GM12878 (cell line): ENCODE results near the gene MCRIP2. TPM values are rescaled to one million over a fixed set of nuclear protein-coding genes. Genes with fewer than 3 reads are reported as not detected.

ENCODE experiments used
- BMI1 ChIP-seq: fragments of 450-650 bp; IDR thresholded peaks from 2 replicates; pipeline ENCODE4 v1.6.1; 2016; ENCODE audit warnings: mild to moderate bottlenecking, moderate library complexity, borderline replicate concordance
- CBX5 ChIP-seq: sonication (generic); IDR thresholded peaks from 2 replicates; pipeline ENCODE4 v1.6.1; 2016; ENCODE audit warnings: low read depth, moderate library complexity, mild to moderate bottlenecking, inconsistent platforms
- CREM ChIP-seq: IDR thresholded peaks from 2 replicates; pipeline ENCODE4 v1.6.1; 2014; ENCODE audit warnings: antibody characterized with exemption, low read depth
- DPF2 ChIP-seq: fragments of 450-650 bp; IDR thresholded peaks from 2 replicates; pipeline ENCODE4 v1.6.1; 2017; ENCODE audit warnings: mild to moderate bottlenecking
- ETV6 ChIP-seq, 2 experiments: fragments of 450-650 bp in 1 of 2; IDR thresholded peaks in 1 of 2; conservative IDR thresholded peaks in 1 of 2; 2 replicates each; pipeline ENCODE4 v1.6.1; 2014; ENCODE audit warnings: antibody characterized with exemption in 1 of 2, borderline replicate concordance in 1 of 2, low read depth in 1 of 2, mild to moderate bottlenecking in 1 of 2, moderate library complexity in 1 of 2
- FOXM1 ChIP-seq: IDR thresholded peaks from 2 replicates; pipeline ENCODE4 v1.6.1; 2012; ENCODE audit warnings: low read depth, mild to moderate bottlenecking, inconsistent platforms, low read length, moderate library complexity
- IKZF2 ChIP-seq, 2 experiments: fragments of 450-650 bp; IDR thresholded peaks; 2 replicates each; pipeline ENCODE4 v1.6.1; 2017; ENCODE audit warnings: mild to moderate bottlenecking in 2 of 2, moderate library complexity in 2 of 2
- KLF5 ChIP-seq: fragments of 450-650 bp; IDR thresholded peaks from 2 replicates; pipeline ENCODE4 v1.6.1; 2014; ENCODE audit warnings: mild to moderate bottlenecking; ENCODE audit not compliant: partially characterized antibody
- LARP7 ChIP-seq: fragments of 450-650 bp; IDR thresholded peaks from 2 replicates; pipeline ENCODE4 v1.6.1; 2017; ENCODE audit warnings: mild to moderate bottlenecking
- PAX5 ChIP-seq: IDR thresholded peaks from 2 replicates; pipeline ENCODE4 v1.6.1; 2011; ENCODE audit warnings: low read depth, low read length, borderline replicate concordance
- PAX8 ChIP-seq: fragments of 450-650 bp; IDR thresholded peaks from 2 replicates; pipeline ENCODE4 v1.6.1; 2017; ENCODE audit warnings: mild to moderate bottlenecking, moderate library complexity
- POLR2AphosphoS5 ChIP-seq: IDR thresholded peaks from 2 replicates; pipeline ENCODE4 v1.6.1; 2011; ENCODE audit warnings: mild to moderate bottlenecking, low read length, inconsistent platforms
- SIX5 ChIP-seq: IDR thresholded peaks from 2 replicates; pipeline ENCODE4 v1.6.1; 2011; ENCODE audit warnings: mild to moderate bottlenecking, low read depth, low read length, moderate library complexity; ENCODE audit not compliant: severe bottlenecking
- SMARCA5 ChIP-seq: fragments of 450-650 bp; IDR thresholded peaks from 2 replicates; pipeline ENCODE4 v1.6.1; 2017; ENCODE audit warnings: mild to moderate bottlenecking
- SUZ12 ChIP-seq: fragments of 200-600 bp; sonication (generic); IDR thresholded peaks from one replicate; pipeline ENCODE4 v1.6.1; 2018; ENCODE audit warnings: antibody characterized with exemption, mild to moderate bottlenecking; ENCODE audit not compliant: unreplicated experiment
- TCF3 ChIP-seq: IDR thresholded peaks from 2 replicates; pipeline ENCODE4 v1.6.1; 2012; ENCODE audit warnings: low read depth, mild to moderate bottlenecking, low read length, borderline replicate concordance; ENCODE audit not compliant: insufficient read depth
- polyA plus RNA-seq, 11 experiments: library from polyadenylated mRNA; depleted of rRNA in 4 of 11; unstranded in 6 of 11; stranded (reverse) in 5 of 11; fragments of >200 nt; fragmentation: Nextera tagmentation in 4 of 11; fragmentation: Illumina TruSeq in 1 of 11; extraction: Ambion mirVana in 4 of 11; extraction: Trizol in 1 of 11; gene quantifications; 1 replicate in 1 of 11; 2 replicates in 10 of 11; pipeline versions ENCODE4 v1.2.1 to v1.2.3, GENCODE V29; 2011 to 2016; ENCODE audit warnings: inconsistent platforms in 2 of 11, missing spikeins in 2 of 11, low read depth in 1 of 11
- total RNA-seq, 4 experiments: library from RNA; depleted of rRNA in 3 of 4; stranded (reverse); fragments of >200 nt in 3 of 4; fragmentation: Illumina TruSeq in 1 of 4; extraction: Trizol in 1 of 4; gene quantifications; 2 replicates each; pipeline versions ENCODE4 v1.2.1 to v1.2.3, GENCODE V29; 2013 to 2021
- TF ChIP-seq, protein P1 (sequence below): fragments of 450-650 bp; IDR thresholded peaks from 2 replicates; pipeline ENCODE4 v1.6.1; 2016; ENCODE audit warnings: mild to moderate bottlenecking
- TF ChIP-seq, protein P2 (sequence below): IDR thresholded peaks from 2 replicates; pipeline ENCODE4 v1.6.1; 2011; ENCODE audit warnings: low read depth, low read length, improper control_type of control experiment, borderline replicate concordance
- TF ChIP-seq, protein P3 (sequence below): fragments of 450-650 bp; formaldehyde crosslinking; IDR thresholded peaks from 2 replicates; pipeline ENCODE4 v1.4.0; 2020; ENCODE audit warnings: mild to moderate bottlenecking, moderate library complexity
- TF ChIP-seq, protein P4 (sequence below): IDR thresholded peaks from 2 replicates; pipeline ENCODE4 v1.6.1; 2012; ENCODE audit warnings: low read length, inconsistent platforms
- TF ChIP-seq, protein P5 (sequence below): fragments of 450-650 bp; IDR thresholded peaks from 2 replicates; pipeline ENCODE4 v1.6.1; 2017; ENCODE audit warnings: borderline replicate concordance

MCRIP2 gene
- total and polyA plus RNA-seq, 10 of the 15 experiments (the other 5 are each of a cell fraction or from before 2014, with no cell fraction given), result 0.19 to 93.1 (median 57.9) TPM

DNA sequence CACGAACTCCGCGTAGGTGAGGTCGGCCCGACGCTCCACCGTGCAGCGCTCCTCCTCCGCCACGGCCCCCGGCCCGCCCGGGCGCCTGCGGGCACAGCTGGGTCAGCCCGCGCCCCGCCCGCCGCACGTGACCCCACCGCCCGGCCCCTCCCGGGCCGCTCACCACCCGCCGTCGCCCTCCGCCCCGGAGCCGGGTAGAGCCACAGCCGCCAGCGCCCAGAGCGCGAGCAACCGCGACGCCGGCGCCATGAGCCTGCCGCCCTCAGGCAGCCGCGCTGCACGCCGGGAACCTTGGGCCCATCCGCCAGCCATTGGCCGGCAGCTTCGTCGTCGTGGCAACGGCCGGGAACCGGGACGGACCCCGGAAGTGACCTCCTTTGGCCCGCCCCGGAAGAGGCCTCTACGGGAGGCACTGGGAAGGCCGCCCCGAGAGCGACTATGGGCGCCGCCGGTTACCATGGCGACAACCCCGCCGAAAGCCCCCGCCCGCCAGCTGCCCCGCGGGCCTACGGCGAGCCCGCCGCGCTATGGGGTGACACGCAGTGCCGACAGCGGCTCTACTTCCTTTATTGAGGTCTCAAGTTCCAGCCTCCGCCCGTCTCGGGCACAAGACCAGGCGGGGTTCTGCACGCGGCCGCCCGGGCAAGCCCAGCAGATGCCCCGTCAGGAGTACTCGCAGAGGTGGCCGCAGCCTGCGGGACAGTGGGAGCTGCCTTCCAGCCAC is 42.6 kb downstream of the MCRIP2 start, which contains the start of gene JMJD8 (continued):
- TF ChIP-seq TCF3 (peak; percentile 26; the same call in 1 of the 2 replicates), PAX8 (no peak), ETV6 (conservative IDR thresholded peaks at IDR 0.05 in 1 of 2, IDR thresholded peaks at IDR 0.05 in 1 of 2; ENCODE audit: borderline replicate concordance in 1 of 2, low read depth in 1 of 2) (no peak), FOXM1 (no peak), POLR2AphosphoS5 (0 out of 2 replicates have a peak, but pooled peaks have one; percentile 79), DPF2 (peak; percentile 70; the same call in 1 of the 2 replicates), SMARCA5 (no peak), KLF5 (peak; percentile 69), LARP7 (no peak; the same call in 1 of the 2 replicates), BMI1 (peak; percentile 99), CREM (peak; percentile 80; the same call in 1 of the 2 replicates), IKZF2 (IDR thresholded peaks at IDR 0.05) (no peak), SUZ12 (no peak), PAX5 (peak; percentile 71; the same call in 1 of the 2 replicates), SIX5 (peak; percentile 53), CBX5 (no peak)
- TF ChIP-seq, protein P1, sequence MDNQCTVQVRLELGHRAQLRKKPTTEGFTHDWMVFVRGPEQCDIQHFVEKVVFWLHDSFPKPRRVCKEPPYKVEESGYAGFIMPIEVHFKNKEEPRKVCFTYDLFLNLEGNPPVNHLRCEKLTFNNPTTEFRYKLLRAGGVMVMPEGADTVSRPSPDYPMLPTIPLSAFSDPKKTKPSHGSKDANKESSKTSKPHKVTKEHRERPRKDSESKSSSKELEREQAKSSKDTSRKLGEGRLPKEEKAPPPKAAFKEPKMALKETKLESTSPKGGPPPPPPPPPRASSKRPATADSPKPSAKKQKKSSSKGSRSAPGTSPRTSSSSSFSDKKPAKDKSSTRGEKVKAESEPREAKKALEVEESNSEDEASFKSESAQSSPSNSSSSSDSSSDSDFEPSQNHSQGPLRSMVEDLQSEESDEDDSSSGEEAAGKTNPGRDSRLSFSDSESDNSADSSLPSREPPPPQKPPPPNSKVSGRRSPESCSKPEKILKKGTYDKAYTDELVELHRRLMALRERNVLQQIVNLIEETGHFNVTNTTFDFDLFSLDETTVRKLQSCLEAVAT, result no peak
- TF ChIP-seq, protein P2, sequence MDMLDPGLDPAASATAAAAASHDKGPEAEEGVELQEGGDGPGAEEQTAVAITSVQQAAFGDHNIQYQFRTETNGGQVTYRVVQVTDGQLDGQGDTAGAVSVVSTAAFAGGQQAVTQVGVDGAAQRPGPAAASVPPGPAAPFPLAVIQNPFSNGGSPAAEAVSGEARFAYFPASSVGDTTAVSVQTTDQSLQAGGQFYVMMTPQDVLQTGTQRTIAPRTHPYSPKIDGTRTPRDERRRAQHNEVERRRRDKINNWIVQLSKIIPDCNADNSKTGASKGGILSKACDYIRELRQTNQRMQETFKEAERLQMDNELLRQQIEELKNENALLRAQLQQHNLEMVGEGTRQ, result no peak
- TF ChIP-seq, protein P3, sequence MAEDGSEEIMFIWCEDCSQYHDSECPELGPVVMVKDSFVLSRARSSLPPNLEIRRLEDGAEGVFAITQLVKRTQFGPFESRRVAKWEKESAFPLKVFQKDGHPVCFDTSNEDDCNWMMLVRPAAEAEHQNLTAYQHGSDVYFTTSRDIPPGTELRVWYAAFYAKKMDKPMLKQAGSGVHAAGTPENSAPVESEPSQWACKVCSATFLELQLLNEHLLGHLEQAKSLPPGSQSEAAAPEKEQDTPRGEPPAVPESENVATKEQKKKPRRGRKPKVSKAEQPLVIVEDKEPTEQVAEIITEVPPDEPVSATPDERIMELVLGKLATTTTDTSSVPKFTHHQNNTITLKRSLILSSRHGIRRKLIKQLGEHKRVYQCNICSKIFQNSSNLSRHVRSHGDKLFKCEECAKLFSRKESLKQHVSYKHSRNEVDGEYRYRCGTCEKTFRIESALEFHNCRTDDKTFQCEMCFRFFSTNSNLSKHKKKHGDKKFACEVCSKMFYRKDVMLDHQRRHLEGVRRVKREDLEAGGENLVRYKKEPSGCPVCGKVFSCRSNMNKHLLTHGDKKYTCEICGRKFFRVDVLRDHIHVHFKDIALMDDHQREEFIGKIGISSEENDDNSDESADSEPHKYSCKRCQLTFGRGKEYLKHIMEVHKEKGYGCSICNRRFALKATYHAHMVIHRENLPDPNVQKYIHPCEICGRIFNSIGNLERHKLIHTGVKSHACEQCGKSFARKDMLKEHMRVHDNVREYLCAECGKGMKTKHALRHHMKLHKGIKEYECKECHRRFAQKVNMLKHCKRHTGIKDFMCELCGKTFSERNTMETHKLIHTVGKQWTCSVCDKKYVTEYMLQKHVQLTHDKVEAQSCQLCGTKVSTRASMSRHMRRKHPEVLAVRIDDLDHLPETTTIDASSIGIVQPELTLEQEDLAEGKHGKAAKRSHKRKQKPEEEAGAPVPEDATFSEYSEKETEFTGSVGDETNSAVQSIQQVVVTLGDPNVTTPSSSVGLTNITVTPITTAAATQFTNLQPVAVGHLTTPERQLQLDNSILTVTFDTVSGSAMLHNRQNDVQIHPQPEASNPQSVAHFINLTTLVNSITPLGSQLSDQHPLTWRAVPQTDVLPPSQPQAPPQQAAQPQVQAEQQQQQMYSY (CRISPR knock-in tag), result no peak
- TF ChIP-seq, protein P4, sequence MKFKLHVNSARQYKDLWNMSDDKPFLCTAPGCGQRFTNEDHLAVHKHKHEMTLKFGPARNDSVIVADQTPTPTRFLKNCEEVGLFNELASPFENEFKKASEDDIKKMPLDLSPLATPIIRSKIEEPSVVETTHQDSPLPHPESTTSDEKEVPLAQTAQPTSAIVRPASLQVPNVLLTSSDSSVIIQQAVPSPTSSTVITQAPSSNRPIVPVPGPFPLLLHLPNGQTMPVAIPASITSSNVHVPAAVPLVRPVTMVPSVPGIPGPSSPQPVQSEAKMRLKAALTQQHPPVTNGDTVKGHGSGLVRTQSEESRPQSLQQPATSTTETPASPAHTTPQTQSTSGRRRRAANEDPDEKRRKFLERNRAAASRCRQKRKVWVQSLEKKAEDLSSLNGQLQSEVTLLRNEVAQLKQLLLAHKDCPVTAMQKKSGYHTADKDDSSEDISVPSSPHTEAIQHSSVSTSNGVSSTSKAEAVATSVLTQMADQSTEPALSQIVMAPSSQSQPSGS, result no peak; the same call in 1 of the 2 replicates
- TF ChIP-seq, protein P5, sequence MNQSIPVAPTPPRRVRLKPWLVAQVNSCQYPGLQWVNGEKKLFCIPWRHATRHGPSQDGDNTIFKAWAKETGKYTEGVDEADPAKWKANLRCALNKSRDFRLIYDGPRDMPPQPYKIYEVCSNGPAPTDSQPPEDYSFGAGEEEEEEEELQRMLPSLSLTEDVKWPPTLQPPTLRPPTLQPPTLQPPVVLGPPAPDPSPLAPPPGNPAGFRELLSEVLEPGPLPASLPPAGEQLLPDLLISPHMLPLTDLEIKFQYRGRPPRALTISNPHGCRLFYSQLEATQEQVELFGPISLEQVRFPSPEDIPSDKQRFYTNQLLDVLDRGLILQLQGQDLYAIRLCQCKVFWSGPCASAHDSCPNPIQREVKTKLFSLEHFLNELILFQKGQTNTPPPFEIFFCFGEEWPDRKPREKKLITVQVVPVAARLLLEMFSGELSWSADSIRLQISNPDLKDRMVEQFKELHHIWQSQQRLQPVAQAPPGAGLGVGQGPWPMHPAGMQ, result no peak
